ENCODE results near the gene FAM3B. TPM values are rescaled to one million over a fixed set of nuclear protein-coding genes. Genes with fewer than 3 reads are reported as not detected.

FAM3B gene
- total and polyA plus RNA-seq, 2 experiments from 2014 or later: 35.4 to 49.7 TPM

Other genes starting within 250 kb of the FAM3B start
- gene BACE2, start 148.6 kb upstream of the FAM3B start, total RNA-seq: 28.4 and 34.6 TPM in 2 replicates
- gene BACE2, start 148.6 kb upstream of the FAM3B start, polyA plus RNA-seq: 35.6 and 37.0 TPM in 2 replicates
- 1.9 and 2.6 TPM in 2 replicates for gene MX2, start 45.2 kb downstream of the FAM3B start, total RNA-seq
- gene MX2, start 45.2 kb downstream of the FAM3B start, polyA plus RNA-seq: 0.90 and 1.1 TPM in 2 replicates
- 25.6 and 26.6 TPM in 2 replicates for gene MX1, start 109.4 kb downstream of the FAM3B start, total RNA-seq
- gene MX1, start 109.4 kb downstream of the FAM3B start, polyA plus RNA-seq: 14.2 and 17.2 TPM in 2 replicates
- 113 and 121 TPM in 2 replicates for gene TMPRSS2, start 191.4 kb downstream of the FAM3B start, total RNA-seq
- gene TMPRSS2, start 191.4 kb downstream of the FAM3B start, polyA plus RNA-seq: 50.8 and 65.9 TPM in 2 replicates